K562 (cell line): ENCODE results near the gene DRD3.

Source experiments
- CC2D1A ChIP-seq: fragments of 450-650 bp; IDR thresholded peaks from 2 replicates; pipeline ENCODE4 v1.6.1; 2017; ENCODE audit warnings: mild to moderate bottlenecking
- CTCF ChIP-seq, 3 experiments: IDR thresholded peaks in 2 of 3; conservative IDR thresholded peaks in 1 of 3; 2 replicates each; pipeline ENCODE4 v1.5.1; 2011 to 2012; ENCODE audit warnings: low read length in 3 of 3, mild to moderate bottlenecking in 3 of 3, control low read depth in 2 of 3, improper control_type of control experiment in 1 of 3, inconsistent platforms in 1 of 3, low read depth in 1 of 3, mixed read lengths in 1 of 3, moderate library complexity in 1 of 3; ENCODE audit not compliant: insufficient read depth in 2 of 3
- L3MBTL2 ChIP-seq: fragments of 450-650 bp; IDR thresholded peaks from 2 replicates; pipeline ENCODE4 v1.6.1; 2016; ENCODE audit warnings: mild to moderate bottlenecking, moderate library complexity
- THRA ChIP-seq: fragments of 450-650 bp; IDR thresholded peaks from 2 replicates; pipeline ENCODE4 v1.6.1; 2017; ENCODE audit warnings: mild to moderate bottlenecking, moderate library complexity
- ZBTB33 ChIP-seq: sonication (generic); formaldehyde crosslinking; IDR thresholded peaks from 2 replicates; pipeline ENCODE4 v1.8.1; 2023; ENCODE audit warnings: mild to moderate bottlenecking, missing genetic modification reagents
- ZNF146 ChIP-seq: IDR thresholded peaks from one replicate; pipeline ENCODE4 v1.6.1; 2018; ENCODE audit warnings: missing compliant biosample characterization; ENCODE audit not compliant: unreplicated experiment

- TF ChIP-seq ZBTB33 (CRISPR knock-in tag) = no peak
- no peak for TF ChIP-seq CC2D1A
- no peak for TF ChIP-seq ZNF146 (CRISPR knock-in tag)
- no peak for TF ChIP-seq L3MBTL2
- no peak for TF ChIP-seq CTCF (IDR thresholded peaks at IDR 0.05 in 2 of 3, conservative IDR thresholded peaks at IDR 0.05 in 1 of 3; ENCODE audit: insufficient read depth in 2 of 3, low read depth in 1 of 3, low read length in 3 of 3)
- TF ChIP-seq THRA = no peak
Observed at GRCh38 chr3:114168150-114168549, 10.7 kb downstream of the DRD3 start.
